Measurements from ENCODE around the gene SLC45A1. TPM values are rescaled to one million over a fixed set of nuclear protein-coding genes. Genes with fewer than 3 reads are reported as not detected.

Gene SLC45A1
- total and polyA plus RNA-seq, 8 donors = 1.1 to 3.0 (median 2.4) TPM; not detected in 3

- H3K4me1 ChIP-seq = peaks cover 80 to 100% (median 88%) of the 10 kb centered on the region in 4 donors
- H3K9me3 ChIP-seq = no peaks in the 10 kb centered on the region
- H3K36me3 ChIP-seq = peaks cover 0 to 24% (median 7%) of the 10 kb centered on the region in 4 donors
- peak overlapping the region; percentile 54 to 88 (median 81) for H3K27ac ChIP-seq
- intact Hi-C loops (cut with DNase I; ENCODE audit: low total_unique reads) = no loop called here
- peak; percentile 71 to 88 for DNase-seq
- WGBS, 5 donors = 21 to 33% (median 32%) methylated on average over 19 of the region's 19 CpGs
- H3K27me3 ChIP-seq = no peaks in the 10 kb centered on the region
- TF ChIP-seq POLR2AphosphoS5 (IDR thresholded peaks at IDR 0.05) (peak; percentile 80 to 91 (median 89)), EP300 (IDR thresholded peaks at IDR 0.05) (peak; percentile 51), POLR2A (IDR thresholded peaks at IDR 0.05) (no peak)
- H3K4me3 ChIP-seq = peak overlapping the region in 1 of 4 donors; percentile 16
Observed at GRCh38 chr1:8373581-8374241, 55.8 kb downstream of the SLC45A1 start.

- no peak for DNase-seq
- WGBS, 5 donors = 61 to 76% (median 68%) methylated on average over 5 of the region's 5 CpGs
- intact Hi-C loops (cut with DNase I; ENCODE audit: low total_unique reads) = no loop called here
- H3K9me3 ChIP-seq = no peaks in the 10 kb centered on the region
- TF ChIP-seq EP300 (IDR thresholded peaks at IDR 0.05) (no peak), CTCF (IDR thresholded peaks at IDR 0.05) (no peak), POLR2AphosphoS5 (IDR thresholded peaks at IDR 0.05) (no peak), POLR2A (IDR thresholded peaks at IDR 0.05) (no peak)
- peaks cover 82 to 100% (median 92%) of the 10 kb centered on the region in 4 donors for H3K4me1 ChIP-seq
- peak overlapping the region in 4 of 5 donors; percentile 80 to 88 (median 82) for H3K27ac ChIP-seq
- no peaks in the 10 kb centered on the region for H3K27me3 ChIP-seq
- no peak overlapping the region for H3K4me3 ChIP-seq
- H3K36me3 ChIP-seq = peaks cover 0 to 24% (median 8%) of the 10 kb centered on the region in 4 donors
Observed at GRCh38 chr1:8374356-8374755, 56.4 kb downstream of the SLC45A1 start.

GRCh38 chr1:8374812-8375211 is 56.9 kb downstream of the SLC45A1 start:
- Histone ChIP-seq H3K27me3 (no peaks in the 10 kb centered on the region), H3K9me3 (no peaks in the 10 kb centered on the region), H3K4me1 (peaks cover 85 to 100% (median 92%) of the 10 kb centered on the region in 4 donors), H3K36me3 (peaks cover 0 to 28% (median 11%) of the 10 kb centered on the region in 4 donors), H3K27ac (peak overlapping the region; percentile 10 to 88 (median 81)), H3K4me3 (no peak overlapping the region)
- peak in 4 of 7 experiments; percentile 37 to 64 (median 42) for TF ChIP-seq CTCF (IDR thresholded peaks at IDR 0.05)
- TF ChIP-seq POLR2A (IDR thresholded peaks at IDR 0.05) = no peak
- no peak for TF ChIP-seq EP300 (IDR thresholded peaks at IDR 0.05)
- TF ChIP-seq POLR2AphosphoS5 (IDR thresholded peaks at IDR 0.05) = no peak
- 56 to 79% (median 68%) methylated on average over 2 of the region's 2 CpGs for WGBS, 5 donors
- peak in 1 of 2 donors; percentile 52 for DNase-seq
- intact Hi-C loops (cut with DNase I; ENCODE audit: low total_unique reads) = no loop called here

GRCh38 chr1:8376358-8376840 is 58.5 kb downstream of the SLC45A1 start:
- Histone ChIP-seq H3K27ac (peak overlapping the region in 4 of 5 donors; percentile 17 to 88 (median 32)), H3K4me3 (no peak overlapping the region), H3K36me3 (peaks cover 0 to 31% (median 15%) of the 10 kb centered on the region in 4 donors), H3K4me1 (peaks cover 73 to 100% (median 92%) of the 10 kb centered on the region in 4 donors), H3K27me3 (no peaks in the 10 kb centered on the region), H3K9me3 (no peaks in the 10 kb centered on the region)
- DNase-seq = no peak
- 67 to 83% (median 73%) methylated on average over 4 of the region's 4 CpGs for WGBS, 5 donors
- TF ChIP-seq EP300 (IDR thresholded peaks at IDR 0.05) (no peak), POLR2A (IDR thresholded peaks at IDR 0.05) (no peak), POLR2AphosphoS5 (IDR thresholded peaks at IDR 0.05) (no peak), CTCF (IDR thresholded peaks at IDR 0.05) (no peak)
- intact Hi-C loops (cut with DNase I; ENCODE audit: low total_unique reads) = no loop called here
